ENCODE results near the gene FOXL3.
"Not testable (repeated sequence)": the region's sequence is repeated elsewhere in the genome, so short reads cannot be mapped to it uniquely, and the experiment has no call there.

FOXL3 gene

DNA sequence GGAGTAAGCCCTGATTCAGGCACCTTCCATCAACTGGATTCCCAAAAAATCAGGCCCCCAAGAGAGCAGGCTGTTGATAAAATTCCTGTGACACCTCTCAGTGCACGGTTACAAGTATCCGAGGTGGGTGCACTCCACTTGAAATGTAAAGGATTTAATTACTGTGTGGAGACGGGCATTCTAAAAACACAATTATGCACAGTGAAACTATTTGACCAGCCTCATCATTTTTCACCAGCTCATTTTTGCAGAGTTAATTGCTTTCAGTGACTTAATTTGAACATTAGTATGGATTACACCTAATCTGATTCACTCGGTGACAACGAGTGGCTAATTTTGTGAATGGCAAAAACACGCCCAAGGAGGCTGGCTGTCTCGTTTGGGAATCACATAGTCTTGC lies 2.3 kb downstream of the FOXL3 start:
- no peak for DNase-seq

DNA sequence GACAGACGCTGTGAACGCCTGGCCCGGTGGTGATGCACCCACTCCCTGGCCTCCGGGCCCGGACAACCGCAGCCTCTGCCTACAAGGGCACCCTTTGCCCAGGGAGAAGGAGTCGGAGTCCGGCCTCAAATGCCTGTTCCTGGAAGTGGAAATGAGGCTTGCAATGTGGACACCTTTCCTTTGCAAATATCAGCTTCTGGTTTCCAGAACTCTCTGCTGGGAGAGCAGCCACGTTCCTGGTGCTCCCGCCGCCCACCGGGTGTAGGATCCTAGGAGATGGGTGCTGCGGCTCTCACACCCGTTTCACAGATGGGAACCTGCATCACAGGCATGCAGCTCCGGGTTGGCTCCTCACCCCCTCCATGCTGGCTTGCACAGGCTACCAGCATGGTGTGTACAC lies 2.9 kb downstream of the FOXL3 start:
- no peak for DNase-seq

DNA sequence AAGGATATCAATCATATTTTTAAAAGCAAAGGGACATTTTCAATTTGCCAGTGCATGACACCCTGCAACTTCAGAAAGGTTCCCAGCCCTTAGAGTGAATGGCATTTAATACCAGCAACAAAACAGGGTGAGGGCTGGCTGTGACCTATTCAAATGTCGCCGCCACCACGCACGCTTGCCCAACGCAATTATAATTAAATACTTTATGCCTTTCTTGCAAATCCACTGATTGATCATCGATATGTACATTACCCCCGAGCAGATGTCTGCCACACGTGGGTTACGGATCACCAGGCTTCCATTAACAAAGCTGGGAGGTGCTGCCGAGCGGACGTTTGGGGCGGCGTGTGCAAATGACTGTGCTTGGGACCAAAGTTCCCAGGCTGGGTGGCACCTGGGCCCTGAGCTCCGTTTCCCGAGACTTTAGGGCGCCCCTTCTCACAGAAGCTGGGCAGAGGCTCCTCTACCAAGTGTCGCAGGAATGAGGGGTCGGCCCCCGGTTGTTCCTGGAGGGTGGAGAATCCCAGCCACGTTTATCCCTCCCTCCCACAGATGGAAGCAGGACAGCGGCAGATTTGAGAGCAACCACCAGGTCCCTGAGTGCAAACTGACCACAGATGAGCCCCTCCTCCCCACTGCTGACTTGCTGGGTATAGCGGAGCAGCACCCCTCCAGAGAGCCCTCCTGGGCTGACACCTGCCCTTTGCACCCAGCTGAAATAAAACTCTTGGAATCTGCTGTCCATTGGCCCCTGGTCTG lies 3.9 kb downstream of the FOXL3 start:
- DNase-seq: no peak

DNA sequence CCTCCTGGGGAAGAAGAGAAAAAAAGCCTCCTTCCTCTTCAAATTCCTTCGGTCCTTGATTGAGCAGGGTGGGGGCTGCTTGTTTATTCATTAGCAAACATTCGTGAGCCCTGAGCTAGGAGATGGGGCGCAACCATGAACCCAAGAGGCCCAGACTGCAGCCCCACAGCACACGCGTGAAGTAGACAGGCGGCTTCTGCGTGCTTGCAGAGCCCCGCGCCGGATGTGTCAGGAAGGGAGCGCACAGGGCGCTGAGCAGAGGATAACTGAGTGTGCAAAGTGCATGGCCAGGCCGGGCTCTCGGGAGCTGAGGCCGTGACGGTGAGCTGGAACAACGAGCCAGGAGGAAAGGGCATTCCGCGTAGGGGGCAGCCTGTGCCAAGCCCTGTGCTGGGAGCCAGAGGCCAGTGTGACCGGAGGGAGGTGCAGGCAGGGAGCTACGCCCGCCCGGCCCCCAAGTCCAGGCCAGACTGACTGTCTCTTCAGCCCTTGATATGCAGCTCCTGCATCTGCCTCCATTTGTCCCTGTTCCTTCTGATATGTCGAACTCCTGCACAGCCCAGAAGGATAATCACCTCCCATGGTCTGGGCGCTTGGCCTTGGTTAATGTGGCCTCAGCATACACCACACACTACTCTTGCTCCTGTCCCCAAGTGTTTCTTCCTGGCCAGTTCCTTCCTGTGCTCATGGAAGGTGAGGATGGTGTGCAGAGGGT lies 4.6 kb downstream of the FOXL3 start:
- no peak for DNase-seq

DNA sequence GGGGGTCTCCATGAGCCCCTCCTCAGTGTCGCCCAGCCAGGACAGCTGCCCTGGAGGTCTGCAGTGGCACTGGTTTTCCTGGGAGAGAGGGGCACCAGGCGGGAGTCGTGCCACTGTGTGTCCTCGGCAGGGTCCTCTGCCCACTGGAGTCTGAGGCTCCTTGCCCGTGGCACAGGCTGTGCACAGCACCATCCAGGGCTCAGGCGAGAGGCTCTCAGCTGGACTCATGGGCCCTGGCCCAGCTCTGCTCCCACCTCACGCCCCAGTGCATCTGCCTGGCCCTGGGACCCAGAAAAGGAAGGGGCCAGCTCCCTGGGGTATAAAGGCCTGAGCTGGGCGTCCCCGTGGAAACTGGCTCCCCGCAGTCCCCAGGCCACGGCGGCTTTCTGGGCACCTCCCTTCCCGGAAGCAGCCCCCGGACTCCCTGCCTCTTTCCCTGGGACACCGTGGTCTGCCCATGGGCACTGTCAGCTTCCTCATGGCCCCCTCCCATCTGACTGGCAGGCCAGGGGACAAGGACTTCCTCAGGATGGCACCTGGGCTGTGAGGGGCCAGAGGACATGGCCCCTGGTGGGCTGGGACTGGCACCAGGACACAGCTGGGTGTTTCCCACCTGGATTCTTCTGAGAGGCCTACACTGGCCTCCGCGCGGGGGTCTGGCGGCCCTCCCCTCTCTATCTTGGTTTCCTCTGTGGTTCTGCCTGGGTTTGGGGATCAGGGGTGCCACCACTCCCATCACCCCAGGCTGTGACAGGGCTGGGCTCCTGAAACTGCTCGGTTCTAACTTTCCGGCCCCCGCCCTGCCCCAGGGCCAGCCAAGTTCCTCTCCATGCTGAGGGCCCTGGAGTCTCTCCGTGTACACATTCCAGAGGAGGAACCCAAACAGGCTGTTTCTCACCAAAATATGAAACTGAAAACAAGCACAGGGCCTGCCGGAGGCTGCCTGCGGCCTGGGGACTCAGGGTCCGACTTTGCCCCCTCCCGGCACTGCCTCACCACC lies 5.5 kb downstream of the FOXL3 start:
- DNase-seq: no peak

DNA sequence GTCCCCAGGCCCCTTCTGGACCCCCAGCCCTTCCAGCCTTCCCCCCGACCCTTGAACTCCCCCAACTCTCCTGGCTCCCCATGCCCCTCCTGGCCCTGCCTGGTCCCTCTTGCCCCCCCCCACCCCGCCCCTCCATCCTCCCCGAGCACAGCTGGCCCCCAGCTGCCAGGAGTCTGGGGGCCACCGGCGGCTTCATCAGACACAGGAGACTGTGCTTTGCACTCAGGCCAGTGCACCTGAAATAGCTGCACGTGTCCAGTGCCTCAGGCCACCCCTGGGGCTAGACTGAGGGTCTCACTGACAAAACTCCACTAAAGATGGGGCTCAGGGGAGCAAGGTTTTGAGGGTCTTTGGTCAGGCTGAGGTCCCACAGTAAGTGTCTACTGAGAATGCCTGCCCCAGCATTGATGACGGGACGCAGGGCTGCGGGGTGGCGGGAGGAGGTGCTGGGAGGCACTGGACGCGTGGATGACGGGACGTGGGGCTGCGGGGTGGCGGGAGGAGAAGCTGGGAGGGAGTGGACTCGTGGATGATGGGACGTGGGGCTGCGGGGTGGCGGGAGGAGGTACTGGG lies 6.5 kb downstream of the FOXL3 start:
- DNase-seq: no peak

DNA sequence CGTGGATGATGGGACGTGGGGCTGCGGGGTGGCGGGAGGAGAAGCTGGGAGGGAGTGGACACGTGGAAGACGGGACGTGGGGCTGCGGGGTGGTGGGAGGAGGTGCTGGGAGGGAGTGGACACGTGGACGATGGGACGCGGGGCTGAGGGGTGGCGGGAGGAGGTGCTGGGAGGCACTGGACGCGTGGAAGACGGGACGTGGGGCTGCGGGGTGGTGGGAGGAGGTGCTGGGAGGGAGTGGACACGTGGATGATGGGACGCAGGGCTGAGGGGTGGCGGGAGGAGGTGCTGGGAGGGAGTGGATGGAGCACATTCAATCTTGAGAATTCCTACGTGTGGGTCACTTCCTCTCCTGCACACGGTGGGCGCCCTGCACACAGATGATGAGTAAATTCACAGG lies 7.2 kb downstream of the FOXL3 start:
- DNase-seq: not testable (repeated sequence)

DNA sequence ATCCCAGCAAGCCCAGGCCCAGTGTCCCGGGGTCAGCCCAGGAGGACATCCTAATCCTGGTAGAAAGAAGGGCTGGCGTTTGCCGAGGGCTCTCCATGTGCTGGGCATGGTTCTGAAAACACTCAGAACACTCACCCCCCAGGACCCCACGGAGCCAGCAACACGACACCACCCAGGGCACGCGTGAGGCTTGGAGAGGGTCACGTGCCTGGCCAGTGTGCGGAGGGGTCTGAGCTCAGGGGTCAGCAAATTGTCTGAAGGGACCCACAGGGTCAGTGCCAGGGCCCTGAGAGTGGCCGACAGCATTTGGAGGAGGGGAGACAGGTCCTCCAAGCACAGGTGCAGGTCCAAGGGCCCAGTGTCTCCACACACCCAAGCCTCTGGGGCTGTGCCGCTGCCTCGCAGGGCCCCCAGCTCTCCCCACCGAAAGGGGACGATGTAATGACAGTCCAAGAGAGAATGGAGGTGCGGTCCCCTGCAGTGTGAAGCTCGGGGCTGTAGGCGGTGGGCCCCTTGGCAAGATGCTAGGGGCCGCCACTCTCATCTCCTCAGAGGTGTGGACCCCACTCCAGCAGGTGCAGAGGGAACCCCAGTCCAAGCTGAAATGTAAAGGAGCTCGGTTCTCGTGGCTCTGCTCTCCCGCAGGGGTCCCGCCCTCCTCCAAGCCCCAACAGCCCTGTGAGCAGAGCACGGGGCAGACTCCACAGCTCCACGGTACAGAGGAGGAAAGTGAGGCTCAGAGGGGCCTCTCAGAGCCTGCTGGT lies 7.8 kb downstream of the FOXL3 start:
- no peak for DNase-seq

DNA sequence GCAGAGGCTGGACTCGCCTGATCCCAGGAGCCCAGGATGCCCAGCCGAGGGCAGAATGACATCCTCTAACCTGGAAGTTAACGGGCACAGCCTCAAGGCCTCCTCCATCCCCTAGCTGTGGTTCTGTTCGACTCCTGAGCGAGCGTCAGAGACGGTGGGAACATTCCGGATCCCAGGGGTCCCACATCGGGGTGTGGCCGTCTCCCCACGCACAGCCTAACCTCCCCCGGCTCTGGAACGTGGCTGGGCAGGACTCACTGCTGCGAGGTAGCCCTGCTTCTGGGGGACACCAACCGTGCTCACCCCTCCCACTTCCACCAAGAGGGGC lies 8.4 kb downstream of the FOXL3 start:
- DNase-seq: no peak

DNA sequence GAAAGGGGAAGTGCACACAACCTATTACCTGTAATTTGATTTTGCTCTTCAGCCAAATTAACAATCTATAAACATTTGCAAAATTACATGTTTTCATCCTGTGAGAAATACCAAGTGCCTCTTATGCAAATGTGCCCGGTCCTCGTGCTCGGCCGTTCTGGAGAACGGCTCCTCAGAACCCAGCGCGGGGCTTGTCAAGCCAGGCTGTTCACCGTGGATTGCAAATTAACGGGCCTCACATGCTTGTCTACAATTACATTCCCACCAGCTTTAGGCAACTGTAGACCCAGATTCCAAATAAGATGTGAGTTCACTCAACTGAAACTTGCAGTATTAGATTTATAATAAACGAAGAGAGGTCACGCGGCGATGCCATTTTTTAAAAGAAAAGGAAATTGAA lies 8.8 kb downstream of the FOXL3 start:
- DNase-seq: no peak

DNA sequence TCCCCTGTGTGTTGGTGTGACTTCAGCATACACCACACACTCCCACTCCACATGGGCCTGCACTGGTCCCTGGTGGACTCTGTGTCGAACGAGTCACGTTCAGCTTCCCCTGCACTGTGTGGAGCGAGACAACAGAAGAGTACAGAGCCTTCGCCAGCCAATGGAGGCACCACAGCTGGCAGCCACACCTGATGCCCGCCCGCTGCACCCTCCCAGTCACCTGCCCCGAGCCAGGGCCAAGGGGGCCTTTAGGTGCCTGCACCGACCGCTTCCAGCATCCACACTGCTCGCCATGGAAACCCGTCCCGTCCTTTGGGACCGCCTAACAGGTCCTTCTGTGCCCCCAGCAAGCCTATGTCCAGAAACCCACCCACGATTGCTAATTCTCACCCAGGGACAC lies 9.2 kb downstream of the FOXL3 start:
- no peak for DNase-seq

DNA sequence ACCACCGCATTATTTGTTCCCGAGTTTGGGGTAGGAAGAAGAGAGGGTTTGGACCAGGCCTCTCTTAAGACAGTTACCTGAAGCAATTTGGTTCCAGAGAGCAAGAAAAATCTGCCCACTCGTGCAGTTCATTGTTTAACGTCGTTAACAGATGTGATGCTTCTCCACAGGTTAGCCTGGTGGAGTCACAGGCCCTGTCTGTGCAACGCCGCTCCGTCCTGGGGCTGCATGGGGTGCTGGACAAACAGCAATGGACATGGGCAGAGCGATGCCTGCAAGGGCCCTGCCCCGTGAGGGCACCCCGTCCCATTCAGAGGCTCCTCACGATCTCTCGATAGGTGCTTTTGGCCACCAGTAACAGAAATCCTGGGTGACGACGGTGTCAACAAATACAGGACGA lies 9.7 kb downstream of the FOXL3 start:
- DNase-seq: no peak

DNA sequence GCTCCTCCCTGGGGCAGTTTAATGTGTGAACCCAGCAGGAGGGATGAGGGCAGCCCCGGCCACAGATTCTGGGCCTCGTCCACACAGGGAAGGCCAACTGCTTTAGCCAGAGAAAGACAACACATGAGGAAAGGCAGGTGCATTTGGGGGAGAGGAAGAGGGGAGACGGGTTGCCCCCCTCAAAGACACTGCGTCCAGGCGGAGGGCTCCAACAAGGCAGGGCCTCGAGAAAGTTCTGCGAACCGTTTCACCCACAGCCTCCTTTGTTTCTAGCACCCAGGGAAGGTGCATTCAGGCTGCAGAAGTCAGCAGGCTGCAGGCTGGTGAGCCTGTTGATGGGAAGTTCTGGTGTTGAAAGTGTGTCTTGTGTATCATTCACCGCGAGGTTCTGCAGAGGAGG lies 10.1 kb downstream of the FOXL3 start:
- DNase-seq: no peak

DNA sequence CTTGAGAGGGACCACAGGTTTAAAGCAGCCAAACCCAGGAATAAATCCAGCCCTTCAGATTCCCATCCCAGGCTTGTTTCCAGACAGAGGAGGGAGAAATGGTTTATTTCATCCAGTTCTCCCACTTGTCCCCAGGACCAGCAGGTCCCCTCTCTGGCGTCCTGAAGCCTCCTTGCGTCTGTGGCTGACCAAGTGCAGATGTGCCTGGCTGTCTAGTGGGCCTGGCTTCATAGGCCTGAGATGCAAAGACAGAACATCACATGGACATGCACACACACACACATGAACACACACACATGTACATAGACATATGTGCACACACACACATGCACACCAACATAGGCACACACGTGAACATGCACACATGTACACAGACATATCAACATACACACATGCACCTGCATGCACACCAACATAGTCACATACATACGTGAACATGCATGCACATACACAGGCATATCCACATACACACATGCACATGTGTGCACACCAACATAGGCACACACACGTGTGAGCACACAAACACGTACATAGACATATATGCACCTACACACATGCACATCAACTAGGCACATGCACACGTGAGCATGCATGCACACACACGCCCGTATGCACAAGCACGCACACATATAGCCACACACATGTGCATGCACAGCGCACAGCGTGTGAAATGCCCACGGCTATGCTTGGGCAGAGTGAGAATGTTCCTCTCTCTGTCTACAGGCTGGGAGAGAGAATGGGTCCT lies 10.7 kb downstream of the FOXL3 start:
- no peak for DNase-seq

DNA sequence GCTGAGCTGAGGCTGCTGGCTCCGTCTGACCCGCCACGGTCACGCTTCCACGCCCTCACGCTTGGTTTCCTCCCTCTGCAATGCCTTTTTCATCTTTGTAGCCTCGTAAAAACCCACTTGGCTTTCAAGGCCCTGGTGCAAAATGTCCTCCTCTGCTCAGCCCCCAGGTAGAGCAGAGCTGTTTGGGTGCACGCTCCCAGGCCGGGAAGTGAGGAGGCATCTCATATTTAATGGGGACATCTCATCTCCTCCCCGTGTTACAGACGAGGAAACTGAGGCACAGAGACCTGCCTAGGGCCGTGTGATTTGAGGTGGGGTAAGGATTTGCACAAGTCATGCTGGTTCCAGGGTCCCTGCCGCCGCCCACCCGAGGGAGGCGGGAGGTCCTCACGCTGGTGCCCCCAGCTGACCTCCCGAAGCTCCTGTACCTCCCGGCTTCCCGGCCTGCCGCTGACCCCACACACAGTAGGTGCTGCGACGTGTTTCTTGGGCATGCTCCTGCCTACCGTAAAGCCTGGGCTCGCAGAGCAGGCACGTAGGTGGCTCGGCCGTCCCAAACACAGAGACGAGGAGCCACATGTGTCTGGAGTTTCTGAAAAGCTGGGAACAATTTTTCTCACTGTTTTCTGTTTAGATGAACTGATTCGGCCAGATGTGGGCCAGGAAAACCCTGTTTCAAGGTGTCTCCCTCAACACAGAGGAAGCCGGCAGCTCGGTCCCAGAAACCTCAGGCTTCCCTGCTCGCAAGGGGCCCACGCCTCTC lies 11.5 kb downstream of the FOXL3 start:
- no peak for DNase-seq

DNA sequence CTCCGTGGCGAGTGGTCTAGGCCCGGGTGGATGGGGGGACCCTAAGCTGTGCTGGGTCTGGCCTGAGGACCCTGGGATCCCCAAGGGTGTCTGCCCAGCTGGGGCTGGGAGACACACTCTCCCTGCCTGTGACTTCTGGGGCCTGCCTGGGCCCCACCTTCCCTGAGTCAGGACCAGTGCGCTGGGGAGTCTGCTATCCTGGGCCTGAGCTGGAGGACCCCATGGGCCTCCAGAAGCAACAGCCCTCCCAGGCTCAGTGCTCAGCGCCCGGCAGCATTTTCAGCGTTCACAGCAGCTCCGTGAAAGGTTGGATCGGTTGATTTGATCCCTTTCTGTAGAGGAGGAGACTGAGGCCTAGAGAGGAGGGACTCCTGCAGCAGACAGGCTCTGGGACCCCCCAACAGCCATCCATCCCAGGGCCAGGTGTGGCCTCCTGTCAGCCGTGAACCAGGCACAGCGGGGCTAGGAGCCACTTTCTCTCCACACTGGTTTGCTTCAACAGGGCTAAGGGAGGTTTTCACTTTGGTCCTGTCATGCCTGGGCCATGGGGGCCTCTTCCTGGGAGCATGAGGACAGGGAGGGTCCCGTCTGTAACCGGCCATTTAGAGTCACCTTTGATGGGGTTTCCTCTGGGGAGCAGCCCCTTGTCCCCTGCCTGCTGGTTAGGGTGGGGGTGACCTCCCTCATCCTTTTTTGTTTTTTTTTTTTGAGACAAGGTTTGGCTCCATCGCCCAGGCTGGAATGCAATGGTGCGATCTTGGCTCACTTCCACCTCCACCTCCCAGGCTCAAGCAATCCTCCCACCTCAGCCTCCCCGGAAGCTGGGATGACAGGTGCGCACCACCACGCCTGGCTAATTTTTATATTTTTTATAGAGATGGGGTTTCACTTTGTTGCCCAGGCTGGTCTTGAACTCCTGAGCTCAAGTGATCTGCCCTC lies 12.4 kb downstream of the FOXL3 start:
- DNase-seq: no peak

DNA sequence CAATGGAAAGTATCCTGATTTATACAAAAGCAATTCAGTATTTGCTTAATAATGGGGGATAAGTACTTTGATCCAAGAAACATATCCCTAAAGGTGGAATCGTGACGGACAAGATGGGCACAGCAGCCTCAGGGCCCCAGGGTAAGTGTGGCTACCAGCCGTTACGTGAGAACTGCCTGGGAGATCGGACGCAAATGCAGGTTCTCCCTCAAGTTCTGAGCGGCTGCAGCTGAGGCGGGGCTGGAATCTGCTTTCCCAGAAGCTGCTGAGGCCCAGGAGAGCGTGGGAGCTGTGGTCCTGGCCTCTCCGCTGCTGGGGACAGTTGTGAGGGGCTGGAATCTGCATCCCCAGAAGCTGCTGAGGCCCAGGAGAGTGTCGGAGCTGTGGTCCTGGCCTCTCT lies 13.5 kb downstream of the FOXL3 start:
- no peak for DNase-seq

DNA sequence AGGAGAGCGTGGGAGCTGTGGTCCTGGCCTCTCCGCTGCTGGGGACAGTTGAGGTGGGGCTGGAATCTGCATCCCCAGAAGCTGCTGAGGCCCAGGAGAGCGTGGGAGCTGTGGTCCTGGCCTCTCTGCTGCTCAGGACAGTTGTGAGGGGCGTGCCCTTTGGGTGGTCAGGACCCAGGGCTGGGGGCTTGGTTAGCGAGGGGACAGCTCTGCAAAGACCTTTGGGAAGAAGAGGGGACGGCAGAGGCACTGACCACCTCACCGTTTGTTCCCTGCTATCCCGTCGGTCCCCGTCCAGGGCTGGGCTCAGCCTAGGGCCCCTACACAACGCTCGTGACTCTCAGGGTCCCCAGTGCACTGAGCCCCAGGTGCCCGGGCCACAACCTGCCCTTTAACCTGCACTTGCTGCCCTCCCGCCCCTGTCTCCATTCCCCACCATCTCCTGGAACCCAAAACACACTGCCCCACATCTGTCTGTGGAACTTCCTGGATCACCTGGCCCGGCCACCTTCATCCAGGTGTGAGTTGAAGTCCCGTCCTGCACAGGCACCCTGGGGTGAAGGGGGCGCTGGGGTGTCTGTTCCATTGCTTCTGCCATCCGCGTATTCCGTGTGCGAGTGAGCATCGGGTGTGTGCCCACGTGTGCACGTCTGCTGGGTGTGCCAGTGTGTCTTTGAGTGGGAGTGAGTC lies 14.1 kb downstream of the FOXL3 start:
- DNase-seq: no peak

All from activated CD4-positive, alpha-beta T cell treated with anti-CD3 and anti-CD28 coated beads for 4 hours (primary cell).